ENCODE data around the gene RAB27A. TPM values are rescaled to one million over a fixed set of nuclear protein-coding genes. Genes with fewer than 3 reads are reported as not detected.
"Not testable (repeated sequence)": the region's sequence is repeated elsewhere in the genome, so short reads cannot be mapped to it uniquely, and the experiment has no call there.

The RAB27A gene
- total RNA-seq, 1 experiment from 2014 or later = 12.3 TPM

DNA sequence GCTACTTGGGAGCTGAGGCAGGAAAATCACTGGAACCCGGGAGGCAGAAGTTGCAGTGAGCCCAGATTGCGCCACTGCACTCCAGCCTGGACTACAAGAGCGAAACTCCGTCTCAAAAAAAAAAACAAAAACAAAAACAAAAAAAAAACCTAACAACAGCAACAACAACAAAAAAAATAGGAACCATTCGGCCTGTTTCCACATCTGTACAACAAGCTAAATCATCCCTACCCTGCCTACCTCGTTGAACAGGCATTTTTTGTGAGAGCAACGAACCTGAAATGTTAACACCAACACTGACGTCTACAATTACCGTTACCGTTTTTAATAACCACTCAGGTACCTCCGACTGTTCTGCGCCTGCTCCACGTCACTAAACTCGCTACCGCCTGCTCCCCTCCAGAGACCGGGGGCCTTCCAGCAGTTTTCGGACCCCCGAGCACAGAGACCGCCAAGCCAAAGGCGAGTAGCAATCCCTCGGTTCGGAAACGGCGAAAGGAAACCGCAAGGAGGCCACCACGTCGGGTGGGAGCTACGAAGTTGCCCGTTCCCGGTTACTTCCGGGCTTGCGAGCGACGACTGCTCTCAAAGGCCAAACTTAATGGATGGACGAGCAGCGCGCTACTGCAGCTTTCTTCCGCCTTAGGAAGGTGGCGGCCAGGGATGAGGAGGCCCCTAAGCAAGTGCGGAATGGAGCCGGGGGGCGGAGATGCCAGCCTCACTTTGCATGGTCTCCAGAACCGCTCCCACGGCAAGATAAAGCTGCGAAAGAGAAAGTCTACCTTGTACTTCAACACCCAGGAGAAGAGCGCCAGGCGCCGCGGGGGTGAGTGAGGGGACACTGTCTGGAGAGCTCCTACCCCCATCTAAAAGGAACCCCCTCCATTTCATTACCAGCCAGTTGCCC, 29.2 kb upstream of the RAB27A start, which contains the start of the genes PIGB and PIGBOS1:
Gene PIGB, plus strand, starts transcription at position 635 of the 907 bp plus-strand sequence. Its CDS starts 29 bp downstream, at position 664.
Gene PIGBOS1, minus strand, starts transcription at position 536 of the 907 bp plus-strand sequence. CDS start 1,331 bp downstream, outside the sequence.
- TSS peak; percentile 68 for BruUV-seq (replicated peaks)
- intact Hi-C loops (cut with micrococcal nuclease; ENCODE audit: unreplicated experiment) = loop anchor here (2.0 to 5.0 kb wide), 2 partner anchors 28 to 88 kb away; partner anchors contain the start of genes CCPG1 and PIERCE2
- POLR2A ChIA-PET (ENCODE audit: unreplicated experiment) = interaction anchor here (0.6 kb wide), 4 partner anchors 29 to 89 kb away, joined by 3 to 18 read pairs (median 4); partner anchors contain the start of genes CCPG1 and PIERCE2

GRCh38 chr15:55302801-55303200, 13.2 kb upstream of the RAB27A start:
- H4K20me1 ChIP-seq (ENCODE audit: insufficient read depth); H3K4me2 ChIP-seq; BruUV-seq (replicated peaks); H3K9me3 ChIP-seq (ENCODE audit: insufficient read depth, low read depth); H3K27ac ChIP-seq; CTCF ChIA-PET; H3K36me3 ChIP-seq (ENCODE audit: low read depth); H3K9me2 ChIP-seq (ENCODE audit: insufficient read depth); POLR2A ChIA-PET (ENCODE audit: unreplicated experiment); H3K79me2 ChIP-seq (ENCODE audit: low read depth); H3K27me3 ChIP-seq (ENCODE audit: insufficient read depth, low read depth); H2AFZ ChIP-seq; H3K4me3 ChIP-seq; H3F3A ChIP-seq (ENCODE audit: insufficient read depth, low read depth); intact Hi-C loops (cut with micrococcal nuclease; ENCODE audit: unreplicated experiment); DNase-seq; H3K4me1 ChIP-seq (replicated peaks; ENCODE audit: insufficient read depth): not testable (repeated sequence)

More for the DNA sequence above, 29.2 kb upstream of the RAB27A start, which contains the start of the genes PIGB and PIGBOS1:
- Histone ChIP-seq H2AFZ (peak within 1 kb of the TSS; percentile 90), H3K27me3 (ENCODE audit: insufficient read depth, low read depth) (no peaks in the 10 kb centered on the region), H3K9me3 (ENCODE audit: insufficient read depth, low read depth) (no peaks in the 10 kb centered on the region), H3K79me2 (ENCODE audit: low read depth) (peaks cover 16% of the 10 kb centered on the region), H3K27ac (peak within 1 kb of the TSS; percentile 81), H3K4me1 (replicated peaks; ENCODE audit: insufficient read depth) (no peaks in the 10 kb centered on the region), H3K4me3 (peak within 1 kb of the TSS; percentile 76), H3K9me2 (ENCODE audit: insufficient read depth) (no peaks in the 10 kb centered on the region), H4K20me1 (ENCODE audit: insufficient read depth) (no peaks in the 10 kb centered on the region), H3F3A (ENCODE audit: insufficient read depth, low read depth) (peaks cover 8% of the 10 kb centered on the region; the same call in 1 of the 2 replicates), H3K36me3 (ENCODE audit: low read depth) (no peaks in the 10 kb centered on the region), H3K4me2 (peak within 1 kb of the TSS; percentile 73)
- CTCF ChIA-PET = interaction anchor here (0.5 to 0.9 kb wide), 3 partner anchors 40 to 478 kb away, joined by 3 to 4 read pairs (median 3); partner anchors contain the start of genes CCPG1 and PIERCE2
- peak; percentile 64 to 80 for DNase-seq
- TF ChIP-seq EZH2 (IDR thresholded peaks at IDR 0.05; ENCODE audit: low read depth) = no peak
- TF ChIP-seq, protein P1, sequence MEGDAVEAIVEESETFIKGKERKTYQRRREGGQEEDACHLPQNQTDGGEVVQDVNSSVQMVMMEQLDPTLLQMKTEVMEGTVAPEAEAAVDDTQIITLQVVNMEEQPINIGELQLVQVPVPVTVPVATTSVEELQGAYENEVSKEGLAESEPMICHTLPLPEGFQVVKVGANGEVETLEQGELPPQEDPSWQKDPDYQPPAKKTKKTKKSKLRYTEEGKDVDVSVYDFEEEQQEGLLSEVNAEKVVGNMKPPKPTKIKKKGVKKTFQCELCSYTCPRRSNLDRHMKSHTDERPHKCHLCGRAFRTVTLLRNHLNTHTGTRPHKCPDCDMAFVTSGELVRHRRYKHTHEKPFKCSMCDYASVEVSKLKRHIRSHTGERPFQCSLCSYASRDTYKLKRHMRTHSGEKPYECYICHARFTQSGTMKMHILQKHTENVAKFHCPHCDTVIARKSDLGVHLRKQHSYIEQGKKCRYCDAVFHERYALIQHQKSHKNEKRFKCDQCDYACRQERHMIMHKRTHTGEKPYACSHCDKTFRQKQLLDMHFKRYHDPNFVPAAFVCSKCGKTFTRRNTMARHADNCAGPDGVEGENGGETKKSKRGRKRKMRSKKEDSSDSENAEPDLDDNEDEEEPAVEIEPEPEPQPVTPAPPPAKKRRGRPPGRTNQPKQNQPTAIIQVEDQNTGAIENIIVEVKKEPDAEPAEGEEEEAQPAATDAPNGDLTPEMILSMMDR (conservative IDR thresholded peaks at IDR 0.05) = no peak

DNA sequence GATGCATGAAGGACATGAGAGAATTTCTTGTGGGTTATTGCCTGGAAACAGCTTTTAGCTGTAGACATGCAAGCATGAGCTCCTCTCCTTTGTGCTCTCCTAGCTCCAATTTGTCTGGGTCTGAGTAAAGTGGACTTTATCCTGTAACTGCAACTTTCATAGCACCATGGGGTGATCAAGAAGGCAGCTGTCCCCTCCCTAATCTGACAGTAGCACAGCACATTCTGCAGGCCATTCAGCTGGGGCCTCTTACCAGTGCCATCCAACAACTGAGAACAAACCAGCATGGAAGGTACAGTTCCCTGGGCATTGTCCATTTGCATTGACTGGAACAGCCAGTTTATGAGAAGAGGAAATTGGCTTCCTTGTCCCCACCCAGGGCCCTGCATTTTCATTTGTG, 7.7 kb upstream of the RAB27A start:
- CTCF ChIA-PET = no interaction called here
- H3K4me1 ChIP-seq (replicated peaks; ENCODE audit: insufficient read depth) = no peaks in the 10 kb centered on the region
- intact Hi-C loops (cut with micrococcal nuclease; ENCODE audit: unreplicated experiment) = no loop called here
- no peaks in the 10 kb centered on the region for H3K9me2 ChIP-seq (ENCODE audit: insufficient read depth)
- no peak overlapping the region for H2AFZ ChIP-seq
- POLR2A ChIA-PET (ENCODE audit: unreplicated experiment) = no interaction called here
- H3K27ac ChIP-seq = no peak overlapping the region
- no peaks in the 10 kb centered on the region for H4K20me1 ChIP-seq (ENCODE audit: insufficient read depth)
- no TSS peak for BruUV-seq (replicated peaks)
- no peaks in the 10 kb centered on the region for H3F3A ChIP-seq (ENCODE audit: insufficient read depth, low read depth)
- H3K36me3 ChIP-seq (ENCODE audit: low read depth) = no peaks in the 10 kb centered on the region
- no peaks in the 10 kb centered on the region for H3K27me3 ChIP-seq (ENCODE audit: insufficient read depth, low read depth)
- no peak for DNase-seq
- H3K4me2 ChIP-seq = no peak overlapping the region
- no peaks in the 10 kb centered on the region for H3K79me2 ChIP-seq (ENCODE audit: low read depth)
- TF ChIP-seq EZH2 (IDR thresholded peaks at IDR 0.05; ENCODE audit: low read depth) = no peak
- TF ChIP-seq, protein P1 (conservative IDR thresholded peaks at IDR 0.05) = no peak
- H3K9me3 ChIP-seq (ENCODE audit: insufficient read depth, low read depth) = no peaks in the 10 kb centered on the region
- H3K4me3 ChIP-seq = no peak overlapping the region

Data from PC-9 (cell line).